CD4-positive, alpha-beta T cell treated with Interleukin-4 for 4 hours (primary cell): ENCODE results near the gene ZNF593.

Experiments used
- DNase-seq: peaks from one replicate; pipeline ENCODE4 v3.0.0-alpha.2; 2020

The ZNF593 gene

GRCh38 chr1:26153966-26154532 is 15.7 kb upstream of the ZNF593 start:
- DNase-seq, result no peak

DNA sequence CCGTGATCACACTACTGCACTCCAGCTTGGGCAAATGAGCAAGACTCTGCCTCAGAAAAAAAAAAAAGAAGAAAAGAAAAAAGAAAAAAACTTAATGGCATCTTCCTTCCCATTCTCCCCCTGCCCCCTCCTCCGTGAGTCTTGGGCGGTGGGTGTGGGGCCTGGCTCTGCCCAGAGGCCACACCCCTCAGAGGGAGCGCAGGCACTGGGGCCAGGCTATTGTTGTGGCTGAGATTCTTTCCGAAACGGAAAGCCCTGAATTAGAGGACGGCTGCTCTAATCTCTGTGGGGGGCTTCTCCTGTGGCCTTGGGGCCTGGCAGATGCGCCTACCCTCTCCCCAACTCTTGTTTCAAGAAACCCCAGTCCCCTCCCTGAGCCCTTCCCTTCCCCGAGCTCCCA is 15.0 kb upstream of the ZNF593 start:
- no peak for DNase-seq

- no peak for DNase-seq
Observed at GRCh38 chr1:26155370-26156284, 14.1 kb upstream of the ZNF593 start.

- no peak for DNase-seq
Observed at GRCh38 chr1:26156285-26157038, 13.2 kb upstream of the ZNF593 start.

DNA sequence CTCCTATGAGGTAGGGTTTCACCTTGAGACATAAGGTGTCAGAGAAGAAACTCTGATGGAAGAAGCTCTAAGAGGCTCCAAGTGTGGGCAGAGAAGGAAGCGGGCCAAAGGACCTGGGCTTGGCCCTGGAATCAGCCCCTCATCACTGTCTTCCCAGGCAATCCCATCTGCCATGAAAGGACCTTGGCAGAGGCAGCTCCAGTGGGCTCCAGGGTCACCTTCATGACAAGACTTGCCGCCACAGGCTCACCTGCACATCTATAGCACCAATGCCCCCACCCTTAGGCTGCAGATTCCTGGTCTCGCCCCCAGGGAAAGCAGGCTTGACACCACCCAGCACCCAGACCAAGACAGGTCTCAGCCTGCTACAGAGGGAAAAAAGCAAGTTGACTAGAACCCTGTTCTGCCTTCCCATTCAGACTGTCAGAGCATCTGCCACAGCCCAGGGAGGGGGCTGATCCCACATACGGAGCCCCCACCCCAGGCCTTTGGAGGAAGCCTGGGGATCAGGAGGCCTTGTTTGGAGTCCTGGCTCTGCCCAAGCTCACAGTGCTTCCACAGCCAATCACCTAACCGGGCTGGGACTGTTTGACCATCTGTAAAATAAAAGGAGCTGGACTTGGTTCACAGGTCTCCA is 11.3 kb upstream of the ZNF593 start:
- no peak for DNase-seq

DNA sequence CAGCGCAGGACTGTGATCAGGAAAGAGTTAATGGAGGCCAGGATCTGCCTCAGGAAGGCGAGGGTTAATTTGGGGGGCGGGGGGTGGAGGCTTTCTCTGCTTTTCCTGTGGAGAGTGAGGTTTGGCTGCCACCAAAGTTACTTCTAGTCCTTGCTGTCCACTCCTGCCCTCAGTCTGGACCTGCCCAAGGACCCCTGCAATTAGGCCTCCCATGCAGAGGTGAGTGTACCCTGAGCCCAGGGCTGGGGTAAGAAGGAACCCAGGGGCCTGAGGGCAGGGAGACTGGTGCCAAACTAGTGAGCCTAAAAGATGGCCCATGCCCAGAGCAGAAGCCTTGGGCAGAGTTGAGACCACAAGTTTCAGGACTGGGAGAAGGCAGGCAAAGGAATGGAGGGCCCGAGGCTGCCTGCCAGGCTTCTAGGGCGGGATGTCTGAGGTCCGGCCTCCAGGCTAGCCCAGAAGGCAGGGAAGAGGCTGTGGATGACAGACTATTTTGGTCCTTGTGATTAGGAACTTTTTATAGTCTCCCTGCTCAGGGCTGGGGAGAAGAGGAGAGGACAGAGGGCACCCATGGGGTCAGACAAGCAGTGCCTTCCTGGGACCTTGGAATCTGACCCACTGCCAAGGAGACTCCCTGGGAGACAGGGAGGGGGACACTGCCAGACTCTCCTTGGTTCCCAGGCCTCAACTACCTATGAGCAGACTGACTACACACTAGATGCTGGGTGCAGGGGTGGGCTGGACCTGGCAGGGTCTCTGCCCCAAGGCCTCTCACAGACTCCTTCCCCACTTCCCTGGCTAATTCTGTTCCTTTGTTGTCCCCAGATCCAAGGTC is 10.6 kb upstream of the ZNF593 start, which contains the start of gene FAM110D:
Gene FAM110D, plus strand, starts transcription at position 172 of the 835 bp plus-strand sequence. CDS start 2,213 bp downstream, outside the sequence.
- DNase-seq, result no peak

- no peak for DNase-seq
Observed at GRCh38 chr1:26159743-26160039, 10.0 kb upstream of the ZNF593 start.

DNA sequence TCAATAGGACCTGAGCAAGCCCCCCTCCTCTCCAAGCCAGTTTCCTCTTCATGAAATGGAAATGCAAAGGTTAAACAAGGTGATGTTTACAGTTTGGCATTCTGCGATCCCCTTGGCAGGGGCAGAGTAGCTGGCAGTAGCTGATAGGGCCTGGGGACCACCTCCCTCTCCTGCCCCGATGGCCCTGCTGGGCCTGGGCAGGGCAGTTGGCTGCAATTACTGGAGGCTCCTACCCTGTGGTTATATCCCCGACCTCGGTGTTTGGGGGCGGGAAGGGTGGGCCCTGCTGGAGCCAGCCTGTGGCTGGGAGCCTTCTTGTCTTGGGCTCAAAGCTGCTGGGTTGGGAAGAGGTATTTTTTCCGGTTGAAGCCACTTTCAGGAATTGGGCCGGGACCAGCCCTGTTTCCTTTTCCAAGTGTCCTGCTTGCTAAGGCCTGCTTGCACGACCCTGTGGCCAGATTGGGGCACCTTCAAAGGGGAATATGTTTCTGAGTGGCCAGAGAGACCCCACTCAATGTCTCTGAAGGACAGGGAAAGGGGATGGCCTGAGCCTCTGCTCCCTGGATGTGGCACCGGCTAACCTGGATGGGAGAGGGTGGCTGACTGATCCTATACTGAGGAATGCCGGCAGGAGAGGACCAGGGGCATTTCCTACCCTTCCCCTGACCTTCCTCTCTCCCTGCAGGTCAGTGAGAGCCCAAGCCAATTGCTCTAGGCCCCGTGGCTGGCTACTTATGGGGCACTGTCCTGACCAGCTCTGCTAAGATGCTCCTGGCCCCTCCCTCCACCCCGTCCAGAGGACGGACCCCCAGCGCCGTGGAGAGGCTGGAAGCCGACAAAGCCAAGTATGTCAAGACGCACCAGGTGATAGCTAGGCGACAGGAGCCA is 8.9 kb upstream of the ZNF593 start:
- DNase-seq, result no peak

- peak; percentile 13 for DNase-seq
Observed at GRCh38 chr1:26161415-26162219, 8.1 kb upstream of the ZNF593 start.

DNA sequence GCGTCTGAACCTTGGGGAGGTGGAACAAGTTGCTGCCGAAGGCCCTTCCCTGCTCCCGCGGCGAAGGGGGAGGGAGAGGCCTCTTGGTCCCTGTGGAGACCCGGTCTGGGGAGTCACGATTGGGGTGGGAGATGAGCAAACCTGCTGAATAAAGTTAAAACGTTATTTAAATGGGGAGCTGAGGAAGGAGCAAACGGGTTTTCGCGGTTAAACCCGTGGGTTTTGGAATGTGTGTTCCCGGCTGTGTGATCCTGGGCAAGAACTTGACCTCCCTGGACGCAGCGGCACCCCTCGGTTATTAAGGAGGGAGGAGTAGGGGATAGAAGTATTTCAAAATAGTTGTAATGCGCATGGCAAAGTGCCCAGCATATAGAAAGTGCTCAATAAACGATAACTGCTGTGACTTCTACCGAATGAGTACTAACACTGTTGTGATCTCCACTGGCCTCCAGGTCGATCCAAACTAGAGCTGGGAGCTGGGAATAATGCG is 7.4 kb upstream of the ZNF593 start:
- DNase-seq, result no peak

- DNase-seq, result no peak
Observed at GRCh38 chr1:26163684-26164035, 6.0 kb upstream of the ZNF593 start.

- DNase-seq, result peak; percentile 11
Observed at GRCh38 chr1:26164036-26164860, 5.5 kb upstream of the ZNF593 start.

- DNase-seq, result no peak
Observed at GRCh38 chr1:26164861-26165842, 4.6 kb upstream of the ZNF593 start.

GRCh38 chr1:26166719-26167281 is 2.9 kb upstream of the ZNF593 start:
- DNase-seq, result peak; percentile 11

DNA sequence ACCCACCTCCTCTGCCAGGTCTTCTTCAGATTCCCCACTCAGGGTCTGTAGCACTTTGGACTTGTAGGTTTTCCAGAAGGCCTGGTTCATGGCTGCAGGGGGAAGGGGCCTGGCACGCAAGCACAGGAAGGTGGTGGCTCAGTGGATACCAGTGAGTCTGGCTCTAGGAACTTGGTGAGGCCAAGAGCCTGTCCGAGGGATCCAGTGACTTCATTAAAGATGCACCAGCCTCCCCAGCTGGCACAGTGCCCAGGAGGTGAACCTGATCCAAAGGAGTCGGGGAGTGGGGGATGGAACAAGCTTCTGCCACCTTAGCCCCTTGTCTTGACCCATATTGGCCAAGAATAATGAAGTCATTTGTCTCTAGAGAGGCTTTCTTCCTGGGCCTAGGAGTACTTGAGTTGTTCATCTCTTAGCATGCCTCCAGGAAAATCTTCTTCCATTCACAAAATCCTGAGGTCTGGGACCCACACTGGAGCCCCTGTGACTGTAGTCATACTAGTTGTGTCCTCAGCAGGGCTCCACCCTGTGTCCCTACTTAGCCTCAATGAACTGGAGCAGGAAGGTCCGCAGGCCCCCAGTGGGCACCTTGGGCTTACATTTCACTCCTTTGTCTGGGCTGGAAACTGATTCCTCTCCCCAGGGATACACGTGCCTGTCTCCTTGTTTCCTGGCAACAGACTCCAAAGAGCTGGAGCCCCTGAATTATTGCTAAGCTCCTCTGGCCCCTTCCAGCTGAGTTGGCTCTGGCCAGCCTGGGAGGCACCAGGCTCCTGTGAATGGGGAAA is 1.1 kb upstream of the ZNF593 start, which contains the start of gene C1orf232:
Gene C1orf232, minus strand, starts transcription at position 554 of the 788 bp plus-strand sequence. Its CDS starts 464 bp downstream, at position 90.
- DNase-seq, result no peak

- DNase-seq, result no peak
Observed at GRCh38 chr1:26169198-26169554, 532 bp upstream of the ZNF593 start.

DNA sequence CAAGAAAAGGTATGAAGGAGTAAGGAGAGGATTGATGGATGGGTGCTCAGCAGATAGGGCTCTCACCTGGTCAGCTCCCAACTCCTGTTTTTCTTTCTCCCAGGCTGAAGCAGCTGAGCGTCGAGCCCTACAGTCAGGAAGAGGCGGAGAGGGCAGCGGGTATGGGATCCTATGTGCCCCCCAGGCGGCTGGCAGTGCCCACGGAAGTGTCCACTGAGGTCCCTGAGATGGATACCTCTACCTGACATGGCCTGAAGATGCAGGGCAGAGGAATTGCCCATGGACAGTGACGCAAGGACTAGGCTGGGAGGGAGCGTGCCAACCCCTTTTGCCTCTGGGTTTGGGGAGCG is 739 bp downstream of the ZNF593 start:
- no peak for DNase-seq
